ENCODE measurements around the gene UBE2L5.

UBE2L5 gene

DNA sequence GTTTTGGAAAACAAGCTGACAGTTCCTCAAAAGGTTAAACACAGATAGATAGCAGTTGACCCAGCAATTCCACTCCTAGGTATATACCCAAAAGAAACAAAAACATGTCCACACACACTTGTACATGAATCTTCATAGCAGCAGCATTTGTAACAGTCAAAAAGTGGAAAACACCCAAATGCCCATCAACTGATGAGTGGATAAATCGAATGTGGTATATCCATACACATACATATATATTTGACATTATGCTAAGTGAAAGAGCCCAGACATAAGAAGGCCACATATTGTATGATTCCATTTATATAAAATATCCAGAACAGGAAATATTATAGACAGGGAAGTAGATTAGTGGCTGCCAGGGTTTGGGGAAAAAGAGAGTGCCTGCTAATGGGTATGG, 51.4 kb downstream of the UBE2L5 start:
- DNase-seq (ENCODE audit: low read depth) = no peak
- no peak overlapping the region for H3K4me3 ChIP-seq (ENCODE audit: low read depth, low read length)
- TF ChIP-seq, protein P1, sequence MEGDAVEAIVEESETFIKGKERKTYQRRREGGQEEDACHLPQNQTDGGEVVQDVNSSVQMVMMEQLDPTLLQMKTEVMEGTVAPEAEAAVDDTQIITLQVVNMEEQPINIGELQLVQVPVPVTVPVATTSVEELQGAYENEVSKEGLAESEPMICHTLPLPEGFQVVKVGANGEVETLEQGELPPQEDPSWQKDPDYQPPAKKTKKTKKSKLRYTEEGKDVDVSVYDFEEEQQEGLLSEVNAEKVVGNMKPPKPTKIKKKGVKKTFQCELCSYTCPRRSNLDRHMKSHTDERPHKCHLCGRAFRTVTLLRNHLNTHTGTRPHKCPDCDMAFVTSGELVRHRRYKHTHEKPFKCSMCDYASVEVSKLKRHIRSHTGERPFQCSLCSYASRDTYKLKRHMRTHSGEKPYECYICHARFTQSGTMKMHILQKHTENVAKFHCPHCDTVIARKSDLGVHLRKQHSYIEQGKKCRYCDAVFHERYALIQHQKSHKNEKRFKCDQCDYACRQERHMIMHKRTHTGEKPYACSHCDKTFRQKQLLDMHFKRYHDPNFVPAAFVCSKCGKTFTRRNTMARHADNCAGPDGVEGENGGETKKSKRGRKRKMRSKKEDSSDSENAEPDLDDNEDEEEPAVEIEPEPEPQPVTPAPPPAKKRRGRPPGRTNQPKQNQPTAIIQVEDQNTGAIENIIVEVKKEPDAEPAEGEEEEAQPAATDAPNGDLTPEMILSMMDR (conservative IDR thresholded peaks at IDR 0.05; ENCODE audit: low read depth, low read length) = no peak

DNA sequence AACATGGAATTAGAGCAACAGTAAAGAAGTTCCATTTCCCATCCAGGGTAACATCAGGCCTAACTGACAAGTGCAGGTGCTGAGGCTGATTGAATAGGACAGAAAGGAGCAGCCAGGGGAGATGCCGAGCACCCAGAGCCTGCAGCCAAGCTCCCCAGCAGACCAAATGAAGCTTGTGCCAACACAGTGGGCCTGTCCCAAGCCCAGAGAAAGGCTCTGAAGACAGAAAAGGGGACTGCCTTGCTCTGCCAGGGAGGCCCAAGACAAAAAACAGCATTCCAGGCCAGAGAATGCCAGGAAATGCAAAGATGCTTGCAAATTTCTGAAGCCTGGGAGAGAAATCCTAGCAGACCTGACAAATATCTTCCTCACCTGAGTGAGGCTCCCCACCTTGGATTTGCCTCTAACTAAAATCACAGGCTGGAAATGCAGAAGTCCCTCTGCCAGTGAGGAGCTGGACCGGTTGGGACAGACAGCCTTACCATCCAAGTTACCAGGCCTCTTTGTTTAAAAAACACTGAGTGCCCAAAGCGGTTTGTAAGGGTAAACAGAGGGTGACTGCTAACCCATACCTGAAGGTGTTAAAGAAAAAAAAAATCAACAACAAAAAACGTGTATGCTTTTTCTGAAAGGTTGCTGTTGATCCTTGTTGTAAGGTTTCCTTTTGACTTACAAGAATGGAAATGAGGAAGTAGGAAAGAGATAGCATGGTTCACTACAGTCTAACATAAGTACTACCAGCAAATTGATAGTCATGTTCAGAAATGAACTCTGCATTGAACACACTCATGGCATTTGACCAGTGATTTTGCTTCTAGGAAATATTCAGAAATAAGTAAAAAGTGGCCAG, 55.3 kb downstream of the UBE2L5 start:
- no peak overlapping the region for H3K4me3 ChIP-seq (ENCODE audit: low read depth, low read length)
- DNase-seq (ENCODE audit: low read depth) = no peak
- TF ChIP-seq, protein P1 (conservative IDR thresholded peaks at IDR 0.05; ENCODE audit: low read depth, low read length) = no peak
